Measurements from ENCODE around the gene PAFAH1B2. TPM values are rescaled to one million over a fixed set of nuclear protein-coding genes. Genes with fewer than 3 reads are reported as not detected.
"Not testable (repeated sequence)": the region's sequence is repeated elsewhere in the genome, so short reads cannot be mapped to it uniquely, and the experiment has no call there.

The PAFAH1B2 gene
- total RNA-seq, 1 experiment from 2014 or later: 161 TPM

- in situ Hi-C loops (cut with HindIII; ENCODE audit: low sequenced_read_pairs): no loop called here
- DNase-seq (ENCODE audit: low spot score): peak; percentile 40
Observed at GRCh38 chr11:117170210-117170609, 26.1 kb downstream of the PAFAH1B2 start.

GRCh38 chr11:117171007-117171403 lies 26.9 kb downstream of the PAFAH1B2 start:
- in situ Hi-C loops (cut with HindIII; ENCODE audit: low sequenced_read_pairs): no loop called here
- no peak for DNase-seq (ENCODE audit: low spot score)

GRCh38 chr11:117171404-117172061 lies 27.4 kb downstream of the PAFAH1B2 start:
- in situ Hi-C loops (cut with HindIII; ENCODE audit: low sequenced_read_pairs): no loop called here
- no peak for DNase-seq (ENCODE audit: low spot score)

GRCh38 chr11:117172724-117173421 lies 28.8 kb downstream of the PAFAH1B2 start:
- no peak for DNase-seq (ENCODE audit: low spot score)
- in situ Hi-C loops (cut with HindIII; ENCODE audit: low sequenced_read_pairs): no loop called here

GRCh38 chr11:117175104-117175503 lies 31.0 kb downstream of the PAFAH1B2 start:
- in situ Hi-C loops (cut with HindIII; ENCODE audit: low sequenced_read_pairs): no loop called here

GRCh38 chr11:117175781-117176180 lies 31.7 kb downstream of the PAFAH1B2 start:
- in situ Hi-C loops (cut with HindIII; ENCODE audit: low sequenced_read_pairs): no loop called here
- DNase-seq (ENCODE audit: low spot score): no peak

More at GRCh38 chr11:117175104-117175503, 31.0 kb downstream of the PAFAH1B2 start:
- DNase-seq (ENCODE audit: low spot score): no peak

- in situ Hi-C loops (cut with HindIII; ENCODE audit: low sequenced_read_pairs): no loop called here
- DNase-seq (ENCODE audit: low spot score): no peak
Observed at GRCh38 chr11:117176186-117176585, 32.1 kb downstream of the PAFAH1B2 start.

- no peak for DNase-seq (ENCODE audit: low spot score)
- in situ Hi-C loops (cut with HindIII; ENCODE audit: low sequenced_read_pairs): no loop called here
Observed at GRCh38 chr11:117177534-117178209, 33.6 kb downstream of the PAFAH1B2 start.

- in situ Hi-C loops (cut with HindIII; ENCODE audit: low sequenced_read_pairs): no loop called here
- peak; percentile 97 for DNase-seq (ENCODE audit: low spot score)
Observed at GRCh38 chr11:117178210-117179034, 34.3 kb downstream of the PAFAH1B2 start, which contains the start of gene SIDT2. Gene SIDT2, plus strand, starts transcription at chr11:117178743. Its CDS starts 521 bp downstream, at chr11:117179264.

GRCh38 chr11:117179048-117179999 lies 35.2 kb downstream of the PAFAH1B2 start:
- in situ Hi-C loops (cut with HindIII; ENCODE audit: low sequenced_read_pairs): no loop called here
- DNase-seq (ENCODE audit: low spot score): peak; percentile 46

GRCh38 chr11:117180020-117180419 lies 35.9 kb downstream of the PAFAH1B2 start:
- in situ Hi-C loops (cut with HindIII; ENCODE audit: low sequenced_read_pairs): no loop called here
- DNase-seq (ENCODE audit: low spot score): no peak

- DNase-seq (ENCODE audit: low spot score): peak; percentile 70
- in situ Hi-C loops (cut with HindIII; ENCODE audit: low sequenced_read_pairs): no loop called here
Observed at GRCh38 chr11:117180661-117181585, 36.8 kb downstream of the PAFAH1B2 start.

- no peak for DNase-seq (ENCODE audit: low spot score)
- in situ Hi-C loops (cut with HindIII; ENCODE audit: low sequenced_read_pairs): no loop called here
Observed at GRCh38 chr11:117181586-117182550, 37.8 kb downstream of the PAFAH1B2 start.

- in situ Hi-C loops (cut with HindIII; ENCODE audit: low sequenced_read_pairs): no loop called here
- no peak for DNase-seq (ENCODE audit: low spot score)
Observed at GRCh38 chr11:117182551-117182935, 38.5 kb downstream of the PAFAH1B2 start.

GRCh38 chr11:117183178-117183577 lies 39.1 kb downstream of the PAFAH1B2 start:
- DNase-seq (ENCODE audit: low spot score); in situ Hi-C loops (cut with HindIII; ENCODE audit: low sequenced_read_pairs): not testable (repeated sequence)

GRCh38 chr11:117183724-117184349 lies 39.8 kb downstream of the PAFAH1B2 start:
- DNase-seq (ENCODE audit: low spot score): no peak
- in situ Hi-C loops (cut with HindIII; ENCODE audit: low sequenced_read_pairs): no loop called here

All from G401 (cell line).